Loucy (cell line): Measurements from ENCODE around the gene SYNDIG1.

ENCODE experiments used
- EZH2phosphoT487 ChIP-seq: fragments of 200-600 bp; IDR thresholded peaks from 2 replicates; pipeline ENCODE4 v1.6.1; 2018; ENCODE audit warnings: antibody characterized with exemption, mild to moderate bottlenecking, moderate library complexity, borderline replicate concordance
- TF ChIP-seq, protein P1 (sequence below): fragments of 200-600 bp; sonication (generic); conservative IDR thresholded peaks from 2 replicates; pipeline ENCODE4 v1.5.1; 2014; ENCODE audit warnings: mild to moderate bottlenecking, antibody characterized with exemption, low read length

DNA sequence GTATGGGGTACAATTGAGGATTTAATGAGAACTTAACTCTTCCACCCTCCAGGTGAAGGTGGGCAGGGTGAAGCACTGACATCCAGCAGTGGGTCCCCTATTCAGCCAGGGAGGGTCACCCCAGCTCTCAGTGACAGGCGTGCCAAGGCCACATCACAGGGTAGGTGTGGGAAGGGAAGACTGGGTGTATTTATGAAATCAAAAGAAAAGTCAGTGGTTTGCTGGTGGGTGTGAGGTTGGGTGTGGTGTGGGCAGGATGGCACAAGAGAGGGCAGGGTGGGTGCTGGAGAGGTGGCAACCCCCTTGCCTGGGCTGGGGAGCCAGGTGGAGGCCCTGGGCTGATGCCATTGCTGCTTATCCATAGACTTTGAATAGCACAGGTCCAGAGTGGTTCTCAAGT lies 16.6 kb downstream of the SYNDIG1 start:
- TF ChIP-seq, protein P1, sequence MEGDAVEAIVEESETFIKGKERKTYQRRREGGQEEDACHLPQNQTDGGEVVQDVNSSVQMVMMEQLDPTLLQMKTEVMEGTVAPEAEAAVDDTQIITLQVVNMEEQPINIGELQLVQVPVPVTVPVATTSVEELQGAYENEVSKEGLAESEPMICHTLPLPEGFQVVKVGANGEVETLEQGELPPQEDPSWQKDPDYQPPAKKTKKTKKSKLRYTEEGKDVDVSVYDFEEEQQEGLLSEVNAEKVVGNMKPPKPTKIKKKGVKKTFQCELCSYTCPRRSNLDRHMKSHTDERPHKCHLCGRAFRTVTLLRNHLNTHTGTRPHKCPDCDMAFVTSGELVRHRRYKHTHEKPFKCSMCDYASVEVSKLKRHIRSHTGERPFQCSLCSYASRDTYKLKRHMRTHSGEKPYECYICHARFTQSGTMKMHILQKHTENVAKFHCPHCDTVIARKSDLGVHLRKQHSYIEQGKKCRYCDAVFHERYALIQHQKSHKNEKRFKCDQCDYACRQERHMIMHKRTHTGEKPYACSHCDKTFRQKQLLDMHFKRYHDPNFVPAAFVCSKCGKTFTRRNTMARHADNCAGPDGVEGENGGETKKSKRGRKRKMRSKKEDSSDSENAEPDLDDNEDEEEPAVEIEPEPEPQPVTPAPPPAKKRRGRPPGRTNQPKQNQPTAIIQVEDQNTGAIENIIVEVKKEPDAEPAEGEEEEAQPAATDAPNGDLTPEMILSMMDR, result no peak
- TF ChIP-seq EZH2phosphoT487, result no peak
